ENCODE results near the gene ANXA3.

The ANXA3 gene

DNA sequence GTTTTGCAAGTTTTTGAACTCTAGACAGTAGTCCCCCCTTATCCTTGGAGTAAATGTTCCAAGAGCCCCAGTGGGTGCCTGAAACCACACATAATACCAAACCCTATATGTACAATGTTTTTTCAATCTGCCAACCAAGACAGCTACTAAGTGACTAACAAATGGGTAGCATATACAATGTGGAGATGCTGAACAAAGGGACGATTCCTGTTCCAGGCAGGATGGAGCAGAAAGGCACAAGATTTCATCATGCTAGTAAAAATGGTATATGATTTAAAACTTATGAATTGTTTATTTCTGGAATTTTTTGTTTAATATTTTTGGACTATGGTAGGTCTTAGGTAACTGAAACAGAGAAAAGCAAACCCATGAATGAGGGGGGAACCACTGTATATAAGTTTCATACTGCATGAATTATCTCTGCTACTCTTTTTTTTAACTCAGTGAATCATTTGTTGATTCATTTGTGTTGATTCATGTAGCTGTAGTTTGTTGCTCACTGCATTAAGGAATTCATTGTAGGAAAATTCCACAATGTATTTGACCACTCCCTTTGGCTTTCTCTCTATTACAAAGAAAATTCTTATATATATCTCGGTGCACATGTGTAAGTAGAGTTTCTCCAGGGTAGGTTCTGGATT is 21.9 kb upstream of the ANXA3 start:
- H3K4me1 ChIP-seq (ENCODE audit: low read length) = no peaks in the 10 kb centered on the region
- H3K36me3 ChIP-seq (replicated peaks; ENCODE audit: insufficient read depth, low read length) = no peaks in the 10 kb centered on the region
- no peak for DNase-seq
- H3K79me2 ChIP-seq (ENCODE audit: low read length) = no peaks in the 10 kb centered on the region
- H3K4me2 ChIP-seq (ENCODE audit: low read depth, low read length) = no peak overlapping the region
- TF ChIP-seq EZH2phosphoT487 (IDR thresholded peaks at IDR 0.05; ENCODE audit: low read length) (no peak), EZH2 (optimal IDR thresholded peaks at IDR 0.05; ENCODE audit: low read depth, low read length) (no peak)
- TF ChIP-seq, protein P1, sequence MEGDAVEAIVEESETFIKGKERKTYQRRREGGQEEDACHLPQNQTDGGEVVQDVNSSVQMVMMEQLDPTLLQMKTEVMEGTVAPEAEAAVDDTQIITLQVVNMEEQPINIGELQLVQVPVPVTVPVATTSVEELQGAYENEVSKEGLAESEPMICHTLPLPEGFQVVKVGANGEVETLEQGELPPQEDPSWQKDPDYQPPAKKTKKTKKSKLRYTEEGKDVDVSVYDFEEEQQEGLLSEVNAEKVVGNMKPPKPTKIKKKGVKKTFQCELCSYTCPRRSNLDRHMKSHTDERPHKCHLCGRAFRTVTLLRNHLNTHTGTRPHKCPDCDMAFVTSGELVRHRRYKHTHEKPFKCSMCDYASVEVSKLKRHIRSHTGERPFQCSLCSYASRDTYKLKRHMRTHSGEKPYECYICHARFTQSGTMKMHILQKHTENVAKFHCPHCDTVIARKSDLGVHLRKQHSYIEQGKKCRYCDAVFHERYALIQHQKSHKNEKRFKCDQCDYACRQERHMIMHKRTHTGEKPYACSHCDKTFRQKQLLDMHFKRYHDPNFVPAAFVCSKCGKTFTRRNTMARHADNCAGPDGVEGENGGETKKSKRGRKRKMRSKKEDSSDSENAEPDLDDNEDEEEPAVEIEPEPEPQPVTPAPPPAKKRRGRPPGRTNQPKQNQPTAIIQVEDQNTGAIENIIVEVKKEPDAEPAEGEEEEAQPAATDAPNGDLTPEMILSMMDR (IDR thresholded peaks at IDR 0.05; ENCODE audit: low read length) = no peak
- no peaks in the 10 kb centered on the region for H3K27me3 ChIP-seq (replicated peaks; ENCODE audit: insufficient read depth, low read length)
- no peaks in the 10 kb centered on the region for H3F3A ChIP-seq (ENCODE audit: insufficient read depth, low read length)
- no peak overlapping the region for H3K4me3 ChIP-seq (ENCODE audit: low read length)
- no peak overlapping the region for H2AFZ ChIP-seq (ENCODE audit: low read length)
- H4K20me1 ChIP-seq (ENCODE audit: insufficient read depth, low read length) = no peaks in the 10 kb centered on the region
- no peak overlapping the region for H3K27ac ChIP-seq (ENCODE audit: low read length)
- no peak overlapping the region for H3K9ac ChIP-seq (ENCODE audit: low read length)
- no peaks in the 10 kb centered on the region for H3K9me2 ChIP-seq (replicated peaks; ENCODE audit: insufficient read depth, low read length)
- H3K9me3 ChIP-seq (replicated peaks; ENCODE audit: insufficient read depth, low read length) = no peaks in the 10 kb centered on the region

DNA sequence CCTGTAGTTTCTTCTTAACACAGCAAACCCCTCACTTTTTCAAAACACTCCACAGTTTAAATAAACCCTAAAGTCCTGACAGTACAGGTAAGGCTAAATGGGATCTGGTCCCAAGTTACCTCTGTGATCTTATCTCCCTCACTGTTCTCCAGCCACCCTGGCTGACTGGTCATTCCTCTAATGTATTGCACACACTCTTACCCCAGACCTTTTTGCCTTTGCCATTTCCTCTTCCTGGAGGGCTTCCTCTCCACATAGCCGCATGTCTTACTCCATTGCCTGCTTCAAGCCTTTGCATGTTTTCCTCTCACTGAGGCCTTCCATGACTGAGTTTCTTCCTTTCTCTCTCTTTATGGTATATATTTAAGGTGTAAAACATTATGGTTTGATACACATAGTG is 19.5 kb upstream of the ANXA3 start:
- H3K9me2 ChIP-seq (replicated peaks; ENCODE audit: insufficient read depth, low read length) = no peaks in the 10 kb centered on the region
- H3K27ac ChIP-seq (ENCODE audit: low read length) = no peak overlapping the region
- no peaks in the 10 kb centered on the region for H3K36me3 ChIP-seq (replicated peaks; ENCODE audit: insufficient read depth, low read length)
- TF ChIP-seq, protein P1 (IDR thresholded peaks at IDR 0.05; ENCODE audit: low read length) = no peak
- no peak for TF ChIP-seq EZH2phosphoT487 (IDR thresholded peaks at IDR 0.05; ENCODE audit: low read length)
- no peak for TF ChIP-seq EZH2 (optimal IDR thresholded peaks at IDR 0.05; ENCODE audit: low read depth, low read length)
- no peaks in the 10 kb centered on the region for H3K4me1 ChIP-seq (ENCODE audit: low read length)
- DNase-seq = no peak
- H3K4me2 ChIP-seq (ENCODE audit: low read depth, low read length) = no peak overlapping the region
- no peaks in the 10 kb centered on the region for H3F3A ChIP-seq (ENCODE audit: insufficient read depth, low read length)
- no peaks in the 10 kb centered on the region for H3K9me3 ChIP-seq (replicated peaks; ENCODE audit: insufficient read depth, low read length)
- no peak overlapping the region for H3K9ac ChIP-seq (ENCODE audit: low read length)
- no peaks in the 10 kb centered on the region for H3K27me3 ChIP-seq (replicated peaks; ENCODE audit: insufficient read depth, low read length)
- H3K4me3 ChIP-seq (ENCODE audit: low read length) = no peak overlapping the region
- no peak overlapping the region for H2AFZ ChIP-seq (ENCODE audit: low read length)
- H3K79me2 ChIP-seq (ENCODE audit: low read length) = no peaks in the 10 kb centered on the region
- H4K20me1 ChIP-seq (ENCODE audit: insufficient read depth, low read length) = no peaks in the 10 kb centered on the region

DNA sequence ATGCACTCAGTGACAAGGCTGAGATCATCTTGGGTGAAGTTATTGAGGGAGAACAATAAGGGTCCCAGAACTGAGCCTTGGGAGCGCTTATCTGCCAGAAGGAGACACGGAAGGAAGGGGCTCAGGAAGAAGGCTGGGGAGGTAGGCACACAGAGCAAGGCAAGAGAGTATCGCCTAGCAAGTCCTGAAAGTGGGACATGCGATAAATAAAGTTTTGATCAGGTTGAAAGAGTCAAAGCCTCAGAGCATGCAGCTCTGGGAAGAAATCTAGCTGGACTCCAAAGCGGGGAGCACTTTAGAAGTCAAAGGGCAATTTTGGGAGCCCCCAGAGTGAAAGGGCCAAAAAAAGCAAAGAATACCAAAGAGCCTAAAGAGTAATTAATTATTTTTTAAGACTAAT is 17.7 kb upstream of the ANXA3 start:
- Histone ChIP-seq H3K9me2 (replicated peaks; ENCODE audit: insufficient read depth, low read length) (no peaks in the 10 kb centered on the region), H3K27me3 (replicated peaks; ENCODE audit: insufficient read depth, low read length) (no peaks in the 10 kb centered on the region), H3K4me2 (ENCODE audit: low read depth, low read length) (no peak overlapping the region), H3K36me3 (replicated peaks; ENCODE audit: insufficient read depth, low read length) (no peaks in the 10 kb centered on the region), H3K9ac (ENCODE audit: low read length) (no peak overlapping the region), H3K4me1 (ENCODE audit: low read length) (no peaks in the 10 kb centered on the region), H3F3A (ENCODE audit: insufficient read depth, low read length) (no peaks in the 10 kb centered on the region), H2AFZ (ENCODE audit: low read length) (no peak overlapping the region), H3K9me3 (replicated peaks; ENCODE audit: insufficient read depth, low read length) (no peaks in the 10 kb centered on the region), H3K27ac (ENCODE audit: low read length) (no peak overlapping the region), H4K20me1 (ENCODE audit: insufficient read depth, low read length) (no peaks in the 10 kb centered on the region), H3K4me3 (ENCODE audit: low read length) (no peak overlapping the region), H3K79me2 (ENCODE audit: low read length) (no peaks in the 10 kb centered on the region)
- no peak for TF ChIP-seq EZH2 (optimal IDR thresholded peaks at IDR 0.05; ENCODE audit: low read depth, low read length)
- TF ChIP-seq, protein P1 (IDR thresholded peaks at IDR 0.05; ENCODE audit: low read length) = no peak
- TF ChIP-seq EZH2phosphoT487 (IDR thresholded peaks at IDR 0.05; ENCODE audit: low read length) = no peak
- no peak for DNase-seq
